ENCODE data around the gene ADAMTSL1.

Gene ADAMTSL1

DNA sequence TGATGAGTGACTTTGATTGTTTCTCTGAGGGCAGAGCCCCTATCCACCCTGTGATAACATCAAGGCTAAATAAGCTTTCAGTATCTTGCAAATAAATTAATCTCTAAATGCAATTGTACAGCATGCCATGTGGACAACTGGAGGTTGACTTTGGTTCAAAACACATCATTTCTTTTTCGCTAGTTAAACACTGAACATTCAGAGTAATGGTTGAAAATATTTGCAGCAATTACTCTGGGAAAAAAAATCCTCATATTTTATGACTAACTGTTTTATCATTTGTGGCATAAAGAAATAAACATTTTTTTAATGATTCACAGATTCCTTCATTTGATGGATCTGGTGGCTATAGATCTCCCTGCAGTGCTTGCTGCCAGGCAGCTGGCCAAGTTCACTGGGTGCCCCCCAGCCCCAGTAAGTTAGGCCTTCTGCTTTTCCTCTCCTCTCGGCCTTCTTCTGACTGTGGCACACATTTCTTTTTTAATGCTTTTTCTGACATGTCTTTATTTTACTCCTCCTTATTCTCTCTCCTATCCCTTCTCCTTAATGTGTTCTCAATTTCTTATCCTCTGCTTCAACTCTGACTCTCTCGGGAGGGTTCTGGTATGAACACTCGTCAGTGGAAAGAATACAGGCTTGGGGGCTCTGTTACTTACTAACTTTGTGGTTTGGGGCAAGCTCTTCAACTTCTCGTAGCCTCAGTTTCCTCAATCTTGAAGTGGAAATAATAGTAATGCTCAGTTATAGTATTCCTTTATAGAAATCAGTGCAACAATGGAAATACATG, 69.6 kb downstream of the ADAMTSL1 start:
- intact Hi-C loops (cut with DNase I), result no loop called here
- no peak for DNase-seq

DNA sequence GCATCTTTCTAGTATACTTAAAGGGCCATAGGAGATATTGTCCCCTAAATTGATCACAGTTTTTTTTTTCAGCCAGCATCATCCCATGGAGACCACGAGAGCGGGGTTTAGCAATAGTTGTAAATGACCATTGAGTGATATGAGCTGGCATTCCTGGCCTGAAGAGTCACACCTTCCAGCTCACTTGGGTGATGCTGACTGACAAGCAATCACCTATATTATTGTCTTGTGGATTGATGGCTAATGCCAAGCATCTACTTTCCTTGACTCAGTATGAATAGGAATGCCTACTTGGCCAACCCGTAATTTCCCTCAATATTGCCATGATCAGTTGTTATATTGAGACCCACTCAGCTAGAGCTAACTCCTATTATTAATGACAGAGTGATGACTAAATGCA, 70.5 kb downstream of the ADAMTSL1 start:
- DNase-seq, result no peak
- intact Hi-C loops (cut with DNase I), result no loop called here

DNA sequence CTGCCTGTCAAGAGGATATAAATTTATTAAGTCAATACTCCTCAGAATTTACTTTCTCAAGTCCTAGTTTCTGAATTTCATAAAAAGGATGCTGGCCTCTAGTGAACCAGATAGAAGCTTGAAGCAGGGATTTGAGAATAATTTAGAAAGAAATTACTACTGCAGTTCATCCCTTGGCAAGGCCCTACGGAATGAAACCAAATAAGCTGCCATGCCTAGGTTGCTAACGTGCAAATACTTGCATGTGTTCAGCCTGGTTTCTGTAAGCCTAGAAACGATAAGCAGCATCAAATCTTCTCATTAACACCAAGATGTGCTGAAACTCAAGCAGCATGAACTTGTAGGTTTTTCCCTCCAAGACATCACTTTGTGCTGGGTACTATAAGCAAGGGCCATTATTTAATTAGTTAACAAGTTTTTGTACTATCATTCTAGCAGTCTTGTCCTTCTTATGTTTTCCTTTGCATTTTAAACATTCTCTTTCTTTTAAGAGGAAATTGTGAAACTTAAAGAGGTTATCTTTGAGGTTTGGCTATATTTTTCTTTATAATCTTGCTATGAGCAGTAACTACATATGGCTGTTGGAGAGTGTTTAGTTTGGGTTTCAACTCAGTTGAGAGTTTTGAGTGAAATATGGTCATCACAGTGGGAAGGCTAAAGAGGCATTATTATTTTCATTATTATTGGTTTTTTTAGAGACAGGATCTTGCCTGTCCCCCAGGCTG, 71.8 kb downstream of the ADAMTSL1 start:
- DNase-seq, result no peak
- intact Hi-C loops (cut with DNase I), result no loop called here

DNA sequence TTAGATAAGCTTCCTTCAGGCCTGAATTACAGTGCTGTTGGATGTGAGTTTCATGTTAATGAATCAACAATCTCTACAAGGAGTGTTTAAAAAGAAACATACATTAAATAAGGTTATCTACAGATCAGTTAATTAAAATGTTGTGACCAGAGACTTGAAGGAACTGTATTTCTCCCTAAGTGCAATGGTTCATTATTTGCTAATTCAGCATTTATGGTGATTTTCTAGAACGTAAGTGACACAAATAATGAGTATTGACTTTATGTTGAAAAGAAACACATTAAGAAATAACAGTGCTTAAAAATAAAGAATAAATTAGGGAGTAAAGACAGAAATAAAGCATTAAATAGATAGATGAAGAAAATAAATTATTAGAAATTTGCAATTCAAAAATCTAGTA, 74.5 kb downstream of the ADAMTSL1 start:
- DNase-seq, result no peak
- intact Hi-C loops (cut with DNase I), result no loop called here

DNA sequence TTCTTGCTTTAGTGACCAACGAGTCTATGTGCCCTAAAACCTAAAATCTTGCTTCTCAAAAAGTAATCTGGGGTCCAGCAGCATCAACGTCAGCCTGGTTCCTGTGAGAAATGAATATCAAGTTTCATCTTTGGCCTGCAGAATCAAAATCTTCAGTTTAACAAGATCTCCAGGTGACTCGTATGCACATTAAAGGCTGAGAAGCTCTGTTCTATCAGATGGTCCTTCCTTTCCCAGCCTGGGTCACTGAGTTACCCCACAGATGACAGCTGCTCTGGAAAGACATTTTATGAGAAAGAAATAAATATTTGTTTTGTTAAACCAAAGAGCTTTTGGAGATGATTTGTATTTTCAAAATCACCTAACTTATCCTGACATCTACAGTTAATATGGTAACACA, 75.8 kb downstream of the ADAMTSL1 start:
- intact Hi-C loops (cut with DNase I), result no loop called here
- no peak for DNase-seq

DNA sequence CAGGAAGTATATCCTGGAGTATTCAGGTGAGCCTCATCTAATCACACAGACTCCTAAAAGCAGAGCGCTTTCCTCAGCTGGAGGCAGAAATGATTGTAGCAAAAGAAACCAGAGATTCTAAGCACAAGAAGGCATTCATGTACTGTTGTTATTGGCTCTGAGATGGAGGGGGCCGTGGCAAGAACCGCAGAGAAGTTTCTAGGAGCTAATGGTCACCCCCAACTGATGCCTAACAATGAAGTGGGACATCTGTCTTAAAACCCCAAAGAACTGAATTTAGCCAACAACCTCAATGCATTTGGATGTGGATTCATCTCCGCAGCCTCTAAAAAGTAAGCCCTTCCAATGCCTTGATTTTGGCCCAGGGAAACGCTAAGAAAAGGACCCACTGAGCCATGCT, 76.3 kb downstream of the ADAMTSL1 start:
- intact Hi-C loops (cut with DNase I), result no loop called here
- DNase-seq, result no peak

DNA sequence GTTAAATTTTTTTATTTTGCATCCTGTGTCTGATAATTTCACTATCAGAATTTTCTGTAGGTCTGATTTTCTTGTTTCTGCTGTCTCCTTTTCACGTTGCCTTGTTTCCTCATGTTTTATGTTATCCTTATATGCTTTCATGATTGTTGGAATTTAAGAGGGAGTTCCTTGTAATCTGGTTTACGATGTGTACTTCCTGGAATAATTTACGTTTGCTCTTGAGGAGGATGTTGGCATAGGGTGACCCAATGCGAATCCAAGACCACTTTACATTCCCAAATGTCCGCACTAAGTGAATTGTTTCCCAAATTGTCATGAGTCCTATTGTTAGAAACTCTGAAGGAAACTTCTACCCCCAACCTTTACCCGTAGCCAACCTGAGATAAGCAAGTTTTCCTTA, 80.3 kb downstream of the ADAMTSL1 start:
- intact Hi-C loops (cut with DNase I), result no loop called here
- no peak for DNase-seq

DNA sequence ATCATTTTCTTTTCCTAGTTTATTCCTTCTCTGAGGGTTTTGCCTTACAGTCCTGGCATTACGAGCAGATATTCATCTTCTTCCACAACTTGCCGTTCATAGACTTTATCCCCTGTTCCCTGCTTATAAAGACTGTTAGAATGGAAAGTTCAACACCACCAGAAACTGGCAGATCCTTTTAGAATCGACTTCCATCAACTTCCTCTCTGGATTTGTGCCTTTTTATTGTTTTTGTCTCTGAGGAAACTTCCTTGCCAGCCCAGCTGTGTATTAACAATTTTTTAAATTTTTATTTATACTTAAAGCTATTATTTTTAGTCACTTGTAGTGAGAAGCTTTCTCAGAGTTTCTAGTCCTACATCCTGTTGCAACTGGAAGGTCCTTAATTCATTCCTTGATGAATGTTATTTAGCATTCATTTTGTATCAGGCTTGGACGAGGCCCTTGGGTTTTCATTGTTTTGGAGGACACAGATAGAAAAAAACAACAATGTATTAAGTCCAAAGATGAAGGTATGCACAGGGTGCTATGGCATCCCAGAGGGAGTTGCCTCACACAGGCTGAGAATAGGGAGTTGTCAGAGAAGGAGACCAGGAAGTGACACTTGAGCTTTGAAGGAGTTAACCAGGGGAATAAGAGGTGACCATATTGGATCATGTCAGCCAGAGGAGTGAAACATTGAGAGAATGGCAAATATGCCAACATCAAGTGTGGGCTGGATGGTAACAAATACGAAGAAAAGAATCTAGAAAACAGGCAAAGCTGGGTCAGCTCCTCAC, 81.3 kb downstream of the ADAMTSL1 start:
- DNase-seq, result no peak
- intact Hi-C loops (cut with DNase I), result no loop called here

DNA sequence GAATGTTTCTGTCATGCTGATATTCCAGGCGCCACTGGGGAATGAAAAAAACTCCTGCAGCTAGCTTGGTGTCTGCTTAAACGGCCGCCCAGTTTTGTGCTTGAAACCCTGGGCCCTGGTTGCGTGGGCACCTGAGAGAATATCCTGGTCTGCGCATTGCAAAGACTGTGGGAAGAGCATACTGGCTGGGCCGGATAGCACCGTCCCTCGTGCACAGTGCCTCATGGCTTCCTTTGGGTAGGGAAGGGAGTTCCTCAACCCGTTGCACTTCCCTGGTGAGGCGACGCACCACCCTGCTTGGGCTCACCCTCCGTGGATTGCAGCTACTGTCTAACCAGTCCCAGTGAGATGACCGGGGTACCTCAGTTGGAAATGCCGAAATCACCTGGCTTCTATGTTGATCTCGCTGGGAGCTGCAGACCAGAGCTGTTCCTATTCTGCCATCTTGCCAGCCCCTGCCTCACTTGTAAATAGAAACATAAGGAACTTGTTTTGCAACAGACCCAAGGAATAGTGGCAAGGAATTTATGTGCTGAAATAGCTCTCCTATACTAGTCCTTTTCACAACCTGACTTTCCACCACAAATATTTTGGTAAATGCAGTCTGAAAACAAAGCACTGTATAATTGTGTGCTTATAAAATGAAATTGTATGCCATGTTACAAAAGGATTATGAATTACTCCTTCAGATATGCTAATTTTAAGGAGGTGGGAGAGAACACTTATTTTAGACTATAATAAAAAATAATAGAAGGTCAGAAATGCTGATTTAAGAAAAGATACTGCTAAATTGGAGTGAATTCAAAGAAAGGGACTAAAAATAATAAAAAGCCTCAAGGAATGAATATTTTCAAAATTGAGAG, 90.3 kb downstream of the ADAMTSL1 start:
- intact Hi-C loops (cut with DNase I), result no loop called here

DNA sequence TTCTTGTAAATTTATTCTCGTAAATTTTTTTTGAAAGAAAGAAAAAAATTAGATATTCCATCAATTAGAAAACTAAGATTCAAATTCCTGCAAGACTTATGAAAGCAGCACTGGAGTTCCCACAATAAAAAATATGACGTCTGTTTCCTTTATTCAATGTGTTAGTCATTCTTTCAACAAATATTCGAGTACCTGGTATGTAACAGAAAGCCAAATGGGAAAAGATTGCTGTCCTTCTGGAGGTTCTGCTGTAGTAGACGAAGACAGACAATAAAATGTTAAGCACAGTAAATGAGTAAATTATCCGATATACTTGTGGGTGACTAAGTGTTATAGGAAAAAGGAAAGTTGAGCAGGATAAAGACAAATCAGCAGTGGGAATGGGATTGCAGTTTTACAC, 92.2 kb downstream of the ADAMTSL1 start:
- intact Hi-C loops (cut with DNase I), result no loop called here
- DNase-seq, result no peak

More for the DNA sequence above, 90.3 kb downstream of the ADAMTSL1 start:
- peak in 2 of 10 donors; percentile 56 to 72 for DNase-seq

DNA sequence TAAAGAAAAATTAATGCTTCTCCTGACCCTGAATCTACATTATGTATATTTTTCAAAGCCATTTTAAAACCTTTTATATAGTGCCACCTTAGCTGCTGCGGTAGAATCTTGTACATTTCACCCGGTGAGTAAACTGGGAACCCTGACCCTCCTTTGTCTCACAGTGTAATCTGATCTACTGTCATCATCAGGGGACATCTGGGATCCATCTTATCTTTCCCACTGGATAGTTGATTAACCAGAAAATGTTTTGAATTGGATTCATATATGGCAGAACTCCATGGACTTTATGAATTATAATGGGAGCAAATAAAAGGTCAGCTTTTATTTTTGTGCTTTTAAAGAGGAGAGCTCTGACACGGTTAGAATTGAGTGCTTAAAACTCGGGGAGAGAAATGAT, 95.0 kb downstream of the ADAMTSL1 start:
- intact Hi-C loops (cut with DNase I), result no loop called here
- DNase-seq, result no peak

DNA sequence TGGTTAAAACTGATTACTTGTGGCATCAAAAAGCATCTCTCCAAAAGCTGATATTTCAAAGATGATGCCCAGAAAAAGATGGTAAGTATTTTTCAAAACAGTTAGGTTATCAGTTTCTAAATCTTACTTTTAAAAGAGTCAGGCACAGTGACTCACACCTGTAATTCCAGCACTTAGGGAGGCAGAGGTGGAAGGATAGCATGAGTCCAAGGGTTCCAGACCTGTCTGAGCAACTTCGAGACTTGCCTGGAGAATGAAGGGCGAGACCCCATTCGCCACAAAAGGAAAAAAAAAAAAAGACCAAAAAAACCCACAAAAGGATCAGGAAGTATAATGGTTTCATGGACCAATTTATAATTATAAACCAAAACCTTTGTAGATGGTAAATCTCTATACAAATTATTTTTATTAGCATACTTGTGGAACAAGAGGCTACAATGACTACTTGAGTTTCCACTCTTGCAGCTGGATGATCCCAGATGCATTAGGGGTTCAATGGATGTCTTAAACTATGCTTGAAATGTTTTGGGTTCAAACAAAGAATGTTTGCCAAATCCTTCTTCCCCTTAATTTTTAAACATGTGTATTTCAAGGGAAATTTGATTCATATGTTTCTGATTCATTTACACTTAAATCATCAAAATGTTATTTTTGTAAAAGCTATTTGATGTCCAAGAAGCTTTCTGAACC, 96.1 kb downstream of the ADAMTSL1 start:
- intact Hi-C loops (cut with DNase I), result no loop called here
- no peak for DNase-seq

DNA sequence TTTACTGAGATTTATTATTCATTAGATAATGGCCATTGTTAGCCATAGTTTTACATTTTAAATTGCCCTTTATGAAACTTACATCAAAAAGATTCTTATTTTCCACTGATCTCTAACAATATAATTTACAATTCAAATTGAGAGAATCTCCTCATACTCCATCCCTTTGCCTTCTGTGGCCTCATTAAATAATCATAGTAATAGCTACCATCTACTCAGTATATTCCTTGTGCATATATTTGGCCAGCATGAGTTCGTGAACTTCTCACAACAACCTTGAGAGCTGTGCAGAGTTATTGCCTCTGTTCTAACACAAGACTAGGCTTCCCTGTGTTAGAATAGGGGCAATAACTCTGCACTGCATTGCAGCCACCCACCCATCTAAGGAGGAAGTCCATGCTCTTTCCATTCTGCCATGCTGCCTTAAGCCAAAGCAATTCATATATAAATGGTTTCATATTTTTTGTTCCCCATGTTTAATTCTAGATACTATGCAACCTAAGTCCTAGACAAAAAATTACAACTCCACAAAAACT, 99.1 kb downstream of the ADAMTSL1 start:
- intact Hi-C loops (cut with DNase I), result no loop called here
- no peak for DNase-seq

DNA sequence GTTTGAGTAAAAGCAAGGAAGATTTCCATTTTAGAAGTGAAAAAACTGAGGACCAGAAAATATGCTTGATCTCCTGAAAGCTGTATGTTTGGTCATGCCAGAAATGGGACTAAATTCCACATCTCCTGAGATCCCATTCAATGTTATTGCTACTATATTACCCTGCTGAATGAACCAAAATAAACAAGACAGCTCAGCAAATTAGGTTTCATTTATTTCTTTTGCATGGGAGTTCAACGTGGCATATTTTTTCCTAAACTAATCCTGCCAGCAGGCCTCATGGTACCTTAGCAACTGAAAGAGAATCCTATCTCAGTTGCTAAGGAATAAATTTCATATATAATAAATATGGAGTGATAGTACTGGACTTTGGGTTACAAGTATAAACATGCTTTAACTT, 101.7 kb downstream of the ADAMTSL1 start:
- intact Hi-C loops (cut with DNase I), result no loop called here
- DNase-seq, result no peak

DNA sequence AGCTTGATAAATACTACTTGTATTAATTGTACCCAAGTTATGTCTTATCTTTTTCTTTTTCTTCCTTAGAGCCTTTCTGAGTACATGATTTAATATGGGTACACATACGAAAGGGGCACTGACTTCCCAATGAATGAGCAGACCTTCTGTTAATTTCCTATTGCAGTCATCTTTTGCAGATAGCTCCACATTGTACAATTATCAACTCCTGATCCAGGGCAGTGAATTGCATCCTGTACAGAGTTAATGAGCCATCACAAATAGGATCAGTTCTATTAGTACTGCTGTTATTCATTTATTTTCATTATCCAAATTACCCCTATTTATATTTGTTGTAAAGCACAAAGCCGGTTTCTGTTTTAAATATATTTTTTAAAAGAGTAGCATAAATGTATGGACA, 105.6 kb downstream of the ADAMTSL1 start:
- intact Hi-C loops (cut with DNase I), result no loop called here
- no peak for DNase-seq

DNA sequence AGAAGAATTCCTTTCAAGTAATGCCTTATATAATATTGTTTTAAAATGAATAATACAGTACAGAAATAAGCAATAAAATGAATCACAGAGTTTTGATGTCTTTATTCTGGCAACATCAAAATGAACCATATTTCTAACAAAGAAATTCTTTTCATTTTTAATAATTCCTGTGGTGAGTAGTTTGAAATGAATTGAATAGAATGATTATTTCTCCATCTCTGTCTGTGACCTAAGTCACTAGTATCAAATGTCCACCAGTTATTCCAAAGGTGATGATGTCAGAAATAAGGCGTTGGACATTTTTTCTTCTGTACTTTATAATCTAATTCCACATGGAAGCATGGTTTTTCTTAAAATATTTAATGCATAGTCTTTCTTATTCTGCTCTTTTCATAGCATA, 106.2 kb downstream of the ADAMTSL1 start:
- intact Hi-C loops (cut with DNase I), result no loop called here
- no peak for DNase-seq

DNA sequence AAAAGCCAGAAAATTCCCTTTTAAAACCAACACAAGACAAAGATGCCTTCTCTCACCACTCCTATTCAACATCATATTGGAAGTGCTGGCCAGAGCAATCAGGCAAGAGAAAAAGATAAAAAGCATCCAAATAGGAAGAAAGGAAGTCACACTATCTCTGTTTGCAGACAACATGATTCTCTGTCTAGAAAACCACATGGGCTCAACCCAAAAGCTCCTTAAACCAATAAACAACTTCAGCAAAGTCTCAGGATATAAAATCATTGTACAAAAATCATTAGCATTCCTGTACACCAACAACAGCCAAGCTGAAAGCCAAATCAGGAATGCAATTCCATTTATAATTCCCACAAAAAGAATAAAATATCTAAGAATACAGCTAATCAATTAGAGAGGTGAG, 112.0 kb downstream of the ADAMTSL1 start:
- DNase-seq, result no peak
- intact Hi-C loops (cut with DNase I), result no loop called here

DNA sequence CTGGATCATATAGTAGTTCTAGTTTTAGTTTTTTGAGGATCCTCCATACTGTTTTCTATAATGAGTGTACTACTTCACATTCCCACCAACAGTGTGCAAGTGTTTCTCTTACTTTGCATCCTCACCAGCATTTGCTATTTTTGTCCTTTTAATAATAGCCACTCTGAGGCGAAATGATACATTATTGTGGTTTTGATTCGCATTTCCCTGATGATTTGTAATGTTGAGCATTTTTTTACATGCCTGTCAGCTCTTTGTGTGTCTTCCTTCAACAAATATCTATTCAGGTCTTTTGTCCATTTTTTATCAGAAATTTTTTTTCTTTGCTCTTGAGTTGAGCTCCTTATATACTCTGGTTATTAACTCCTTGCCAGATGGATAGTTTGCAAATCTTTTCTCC, 114.0 kb downstream of the ADAMTSL1 start:
- DNase-seq, result no peak
- intact Hi-C loops (cut with DNase I), result no loop called here

DNA sequence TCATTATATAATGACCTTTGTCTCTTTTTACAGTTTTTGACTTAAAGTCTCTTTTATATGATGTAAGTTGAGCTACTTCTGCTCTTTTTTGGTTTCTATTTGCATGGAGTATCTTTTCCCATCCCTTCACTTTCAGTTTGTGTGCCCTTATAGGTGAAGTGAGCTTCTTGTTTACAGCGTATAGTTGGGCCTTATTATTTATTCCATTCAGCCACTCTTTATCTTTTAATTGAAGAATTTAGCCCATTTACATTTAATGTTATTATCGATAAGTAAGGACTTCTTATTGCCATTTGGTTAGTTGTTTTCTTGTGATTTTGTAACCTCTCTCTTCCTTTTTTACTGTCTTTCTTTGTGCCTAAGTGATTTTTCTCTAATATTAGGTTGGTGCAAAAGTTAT, 117.3 kb downstream of the ADAMTSL1 start:
- no peak for DNase-seq
- intact Hi-C loops (cut with DNase I), result no loop called here

DNA sequence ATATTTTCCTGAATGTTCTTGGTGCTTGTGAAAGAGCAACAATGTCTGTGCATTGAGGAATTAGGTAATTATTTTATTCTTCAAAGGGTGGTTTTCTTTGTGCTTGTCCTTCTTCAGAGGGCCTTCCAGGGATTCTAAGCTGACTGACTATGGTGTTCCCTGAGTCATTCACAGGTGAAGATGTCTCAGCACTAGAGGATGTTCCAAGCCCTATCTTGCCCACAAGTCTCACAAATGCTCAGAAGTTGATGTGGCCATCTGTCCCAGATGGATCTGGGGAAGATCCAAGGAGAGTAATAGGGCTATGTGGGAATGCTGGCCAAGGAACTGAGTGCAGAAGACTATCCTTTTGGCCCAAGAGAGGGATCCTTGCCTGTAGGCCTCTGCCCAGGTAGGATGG, 120.9 kb downstream of the ADAMTSL1 start:
- intact Hi-C loops (cut with DNase I), result no loop called here
- no peak for DNase-seq

Measured in posterior cingulate gyrus (tissue), 11 donors.